H1 (cell line): ENCODE results near the gene FOXM1. TPM values are rescaled to one million over a fixed set of nuclear protein-coding genes. Genes with fewer than 3 reads are reported as not detected.

ENCODE experiments used
- CTCF ChIA-PET: fragments of 300-600 bp; sonication (Branson Sonifier 250); formaldehyde crosslinking; loops from one replicate; lab custom pipeline; 2021; ENCODE audit not compliant: partially characterized antibody; lab: Charles Lee
- POLR2A ChIA-PET: fragments of 300-600 bp; sonication (Branson Sonifier 250); formaldehyde crosslinking; loops from one replicate; lab custom pipeline; 2021; ENCODE audit warnings: inconsistent platforms; ENCODE audit not compliant: partially characterized antibody; lab: Charles Lee
- DNase-seq, 2 experiments: peaks; one replicate each; pipeline versions ENCODE4 v3.0.0 to v3.0.0-alpha.2; 2010 to 2022; ENCODE audit warnings: low spot score in 2 of 2, low read depth in 1 of 2, mixed read lengths in 1 of 2
- FAIRE-seq: peaks from 2 replicates; lab custom pipeline; 2011; peaks lifted over from hg19 to GRCh38; lab: Jason Lieb, UNC
- H2AFZ ChIP-seq: 2 replicates; pipeline ENCODE4 v1.8.1; 2012; ENCODE audit warnings: low read length, inconsistent platforms
- H2AK5ac ChIP-seq: 2 replicates; pipeline ENCODE4 v1.6.1; 2013; ENCODE audit warnings: low read depth, low read length
- H2BK120ac ChIP-seq: replicated peaks from 2 replicates; pipeline ENCODE3; 2013; ENCODE audit warnings: low read depth, low read length, inconsistent platforms
- H2BK12ac ChIP-seq: 2 replicates; pipeline ENCODE4 v1.6.1; 2013; ENCODE audit warnings: low read depth, low read length
- H2BK15ac ChIP-seq: 2 replicates; pipeline ENCODE4 v1.6.1; 2013; ENCODE audit warnings: low read length
- H2BK20ac ChIP-seq: 2 replicates; pipeline ENCODE4 v1.6.1; 2013; ENCODE audit warnings: low read length
- H2BK5ac ChIP-seq: 2 replicates; pipeline ENCODE4 v1.6.1; 2013; ENCODE audit warnings: low read depth, low read length
- H3K14ac ChIP-seq: 2 replicates; pipeline ENCODE4 v1.6.1; 2013; ENCODE audit warnings: inconsistent platforms; ENCODE audit not compliant: insufficient read length
- H3K18ac ChIP-seq: 2 replicates; pipeline ENCODE4 v1.6.1; 2013; ENCODE audit warnings: low read length; ENCODE audit errors: extremely low read depth
- H3K23ac ChIP-seq: 2 replicates; pipeline ENCODE4 v1.6.1; 2013; ENCODE audit warnings: inconsistent platforms; ENCODE audit not compliant: insufficient read length
- H3K23me2 ChIP-seq: 2 replicates; pipeline ENCODE4 v1.6.1; 2013; ENCODE audit warnings: low read depth, low read length
- H3K27ac ChIP-seq: 2 replicates; pipeline ENCODE4 v1.6.1; 2011; ENCODE audit warnings: low read depth, low read length, inconsistent platforms
- H3K27me3 ChIP-seq, 4 experiments: replicated peaks in 1 of 4; 1 replicate in 1 of 4; 2 replicates in 3 of 4; pipeline versions ENCODE4 v1.6.1 to v1.8.1; 2011 to 2013; ENCODE audit warnings: low read length in 3 of 4, mild to moderate bottlenecking in 3 of 4, inconsistent platforms in 2 of 4, mixed read lengths in 2 of 4, moderate library complexity in 1 of 4; ENCODE audit not compliant: control insufficient read depth in 3 of 4, insufficient read depth in 3 of 4; ENCODE audit errors: extremely low read depth in 1 of 4
- H3K36me3 ChIP-seq, 4 experiments: 2 replicates each; pipeline versions ENCODE4 v1.6.1 to v1.8.1; 2011 to 2013; ENCODE audit warnings: mild to moderate bottlenecking in 4 of 4, low read length in 3 of 4, moderate library complexity in 2 of 4, control low read depth in 1 of 4, inconsistent platforms in 1 of 4; ENCODE audit not compliant: insufficient read depth in 4 of 4, control insufficient read depth in 2 of 4
- H3K4ac ChIP-seq: replicated peaks from 2 replicates; pipeline ENCODE3; 2013; ENCODE audit warnings: low read length, low read depth, mixed read lengths, inconsistent platforms; ENCODE audit not compliant: insufficient read length
- H3K4me1 ChIP-seq, 4 experiments: replicated peaks in 1 of 4; 1 replicate in 1 of 4; 2 replicates in 3 of 4; pipeline versions ENCODE4 v1.6.1 to v1.8.1; 2011 to 2013; ENCODE audit warnings: low read length in 3 of 4, inconsistent platforms in 2 of 4, mixed read lengths in 1 of 4; ENCODE audit not compliant: insufficient read depth in 4 of 4, control insufficient read depth in 3 of 4
- H3K4me2 ChIP-seq, 2 experiments: 2 replicates each; pipeline versions ENCODE4 v1.6.1 to v1.8.1; 2011 to 2013; ENCODE audit warnings: low read depth in 2 of 2, low read length in 2 of 2, control low read depth in 1 of 2, inconsistent platforms in 1 of 2, mild to moderate bottlenecking in 1 of 2; ENCODE audit not compliant: insufficient read depth in 1 of 2
- H3K4me3 ChIP-seq, 4 experiments: fragments of 200-600, 300-600 bp in 1 of 4; sonication (generic), shearing (Covaris generic), sonication (Bioruptor Twin) in 1 of 4; 2 replicates each; pipeline versions ENCODE4 v1.5.1 to v1.8.1; 2011 to 2016; ENCODE audit warnings: low read length in 4 of 4, low read depth in 3 of 4, control low read depth in 2 of 4, inconsistent platforms in 2 of 4, mild to moderate bottlenecking in 2 of 4, mixed read lengths in 1 of 4, moderate library complexity in 1 of 4; ENCODE audit not compliant: insufficient read depth in 2 of 4; ENCODE audit errors: extremely low read depth in 1 of 4
- H3K56ac ChIP-seq: replicated peaks from 2 replicates; pipeline ENCODE3; 2013; ENCODE audit warnings: low read depth, mild to moderate bottlenecking, mixed read lengths, low read length, inconsistent platforms; ENCODE audit not compliant: insufficient read length
- H3K79me1 ChIP-seq: 2 replicates; pipeline ENCODE4 v1.6.1; 2013; ENCODE audit warnings: low read depth, low read length, control low read depth
- H3K79me2 ChIP-seq, 2 experiments: 2 replicates each; pipeline versions ENCODE4 v1.6.1 to v1.8.1; 2012 to 2013; ENCODE audit warnings: low read length in 2 of 2, mild to moderate bottlenecking in 2 of 2, inconsistent platforms in 1 of 2; ENCODE audit not compliant: insufficient read depth in 2 of 2, control insufficient read depth in 1 of 2
- H3K9ac ChIP-seq, 4 experiments: replicated peaks in 1 of 4; 1 replicate in 1 of 4; 2 replicates in 3 of 4; pipeline versions ENCODE4 v1.6.1 to v1.8.1; 2011 to 2013; ENCODE audit warnings: low read depth in 3 of 4, low read length in 3 of 4, control low read depth in 2 of 4, mild to moderate bottlenecking in 2 of 4, moderate library complexity in 2 of 4, inconsistent platforms in 1 of 4; ENCODE audit errors: extremely low read depth in 1 of 4
- H3K9me3 ChIP-seq, 2 experiments: 2 replicates each; pipeline versions ENCODE4 v1.6.1 to v1.8.1; 2012 to 2013; ENCODE audit warnings: mild to moderate bottlenecking in 2 of 2, moderate library complexity in 2 of 2, control low read depth in 1 of 2, inconsistent platforms in 1 of 2, low read depth in 1 of 2, low read length in 1 of 2, mixed read lengths in 1 of 2; ENCODE audit not compliant: insufficient read depth in 2 of 2
- H4K20me1 ChIP-seq, 2 experiments: replicated peaks in 1 of 2; 2 replicates each; pipeline versions ENCODE3 to v1.8.1; 2011 to 2013; ENCODE audit warnings: inconsistent platforms in 2 of 2, low read length in 2 of 2, mild to moderate bottlenecking in 1 of 2; ENCODE audit not compliant: insufficient read depth in 2 of 2, control insufficient read depth in 1 of 2
- H4K5ac ChIP-seq: 2 replicates; pipeline ENCODE4 v1.6.1; 2013; ENCODE audit warnings: low read length, low read depth, mixed read lengths, inconsistent platforms; ENCODE audit not compliant: insufficient read length
- H4K8ac ChIP-seq: 2 replicates; pipeline ENCODE4 v1.8.0; 2013; ENCODE audit warnings: mild to moderate bottlenecking, moderate library complexity, low read length, inconsistent platforms; ENCODE audit not compliant: insufficient read depth; ENCODE audit errors: extremely low read depth
- H4K91ac ChIP-seq: replicated peaks from 2 replicates; pipeline ENCODE3; 2013; ENCODE audit warnings: low read length, mixed read lengths, inconsistent platforms; ENCODE audit not compliant: insufficient read length
- CHD1 ChIP-seq: IDR thresholded peaks from 2 replicates; pipeline ENCODE4 v1.6.1; 2012; ENCODE audit warnings: low read depth, low read length, improper control_type of control experiment
- HDAC6 ChIP-seq: IDR thresholded peaks from one replicate; pipeline ENCODE4 v1.7.1; 2012; ENCODE audit warnings: low read depth, mild to moderate bottlenecking, inconsistent platforms, low read length, moderate library complexity
- NRF1 ChIP-seq: IDR thresholded peaks from 2 replicates; pipeline ENCODE4 v1.6.1; 2011; ENCODE audit warnings: mild to moderate bottlenecking, low read depth, low read length, improper control_type of control experiment
- SP2 ChIP-seq: IDR thresholded peaks from 2 replicates; pipeline ENCODE4 v1.6.1; 2012; ENCODE audit warnings: mild to moderate bottlenecking, low read length, inconsistent platforms
- WGBS, 2 experiments: shearing (Covaris generic) in 1 of 2; methylation state at CpG; one replicate each; pipeline versions ENCODE4 v1.1.6 to v1.1.7; 2013 to 2015; ENCODE audit warnings: low lambda C conversion rate in 2 of 2, mixed read lengths in 2 of 2, inconsistent platforms in 1 of 2, low coverage in 1 of 2, missing lambda C conversion rate in 1 of 2; ENCODE audit not compliant: insufficient replicate concordance in 2 of 2, insufficient coverage in 1 of 2, insufficient read length in 1 of 2; ENCODE audit errors: extremely low coverage in 1 of 2, missing lambda C conversion rate in 1 of 2; 5-methylcytosine and 5-hydroxymethylcytosine counted together
- polyA plus RNA-seq, 7 experiments: library from polyadenylated mRNA; depleted of rRNA in 3 of 7; stranded (reverse) in 5 of 7; unstranded in 2 of 7; fragments of >200 nt in 5 of 7; fragments of 200-250 nt in 2 of 7; gene quantifications; 1 replicate in 5 of 7; 2 replicates in 1 of 7; 4 replicates in 1 of 7; pipeline versions ENCODE4 v1.2.1 to v1.2.3, GENCODE V29; 2011 to 2013; ENCODE audit warnings: missing spikeins in 2 of 7, mixed read lengths in 2 of 7
- total RNA-seq: library from RNA; stranded (reverse); fragmentation: NEBNext Ultra II Directional; extraction: Animal tissue kit (Norgen Biotek cat#: 25700); gene quantifications from 2 replicates; pipeline ENCODE4 v1.2.1, GENCODE V29; 2021

Gene FOXM1
- total and polyA plus RNA-seq, 2 of the 8 experiments (the other 6 are each of a cell fraction or from before 2014, with no cell fraction given) = 58.1 to 121 TPM

DNA sequence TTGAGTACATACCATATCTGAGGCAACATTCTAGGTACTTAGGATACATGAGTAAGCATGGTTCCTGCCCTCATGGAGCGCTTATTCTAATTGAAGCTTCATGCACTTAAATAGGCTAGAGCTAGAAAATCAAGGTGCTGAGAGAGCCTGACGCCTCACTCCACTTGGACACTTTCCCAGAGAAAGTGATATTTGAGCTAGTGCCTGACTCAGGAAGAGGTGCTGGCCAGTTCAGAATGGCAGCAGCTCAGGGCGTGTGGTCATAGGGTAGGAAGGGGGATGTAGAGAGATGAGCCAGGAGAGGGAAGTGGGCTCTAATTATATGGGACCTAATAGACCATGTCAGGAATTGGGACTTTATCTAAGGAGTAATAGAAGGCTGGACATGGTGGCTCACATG lies 47.0 kb upstream of the FOXM1 start:
- H2BK12ac ChIP-seq = no peak overlapping the region
- H4K5ac ChIP-seq = no peak overlapping the region
- no peak overlapping the region; the same call in 1 of the 2 replicates for H2BK15ac ChIP-seq
- WGBS, 2 experiments = 86% methylated on average over 3 of the region's 3 CpGs; no CpG with 5 or more reads in 1 of the 2 experiments
- H3K23ac ChIP-seq = no peak overlapping the region
- DNase-seq (no peak), FAIRE-seq (no peak)
- no peak overlapping the region for H3K9ac ChIP-seq
- H3K4ac ChIP-seq = no peak overlapping the region
- peaks cover 0 to 7% (median 2%) of the 10 kb centered on the region in 4 experiments; a peak in 5 of 7 replicates for H3K4me1 ChIP-seq
- ChIA-PET POLR2A (interaction anchor here (0.6 to 1.4 kb wide), 3 partner anchors 9 to 28 kb away, joined by 3 read pairs; no protein-coding TSS in a partner anchor), CTCF (interaction anchor here (0.7 to 3.2 kb wide), 5 partner anchors 10 to 85 kb away, joined by 3 to 15 read pairs (median 4); no protein-coding TSS in a partner anchor)
- H3K79me2 ChIP-seq = no peaks in the 10 kb centered on the region
- H2BK20ac ChIP-seq = no peak overlapping the region
- H3K9me3 ChIP-seq = no peaks in the 10 kb centered on the region
- H3K27ac ChIP-seq = no peak overlapping the region
- no peak overlapping the region for H2AFZ ChIP-seq
- H4K8ac ChIP-seq = no peak overlapping the region
- no peaks in the 10 kb centered on the region for H4K20me1 ChIP-seq
- no peak overlapping the region for H3K56ac ChIP-seq
- H3K27me3 ChIP-seq = no peaks in the 10 kb centered on the region
- H2BK5ac ChIP-seq = 0 out of 2 replicates have a peak overlapping the region, but pooled peaks have one; percentile 22
- no peak overlapping the region for H4K91ac ChIP-seq
- no peak overlapping the region for H3K4me3 ChIP-seq
- H3K36me3 ChIP-seq = peaks cover 0 to 4% (median 0%) of the 10 kb centered on the region in 4 experiments; a peak in 3 of 8 replicates
- H2AK5ac ChIP-seq = no peak overlapping the region
- no peak overlapping the region for H2BK120ac ChIP-seq
- no peaks in the 10 kb centered on the region for H3K23me2 ChIP-seq
- TF ChIP-seq SP2 = no peak
- TF ChIP-seq NRF1 = no peak
- no peak for TF ChIP-seq HDAC6
- TF ChIP-seq CHD1 = no peak
- no peak overlapping the region for H3K4me2 ChIP-seq
- H3K18ac ChIP-seq = no peak overlapping the region
- no peak overlapping the region for H3K14ac ChIP-seq
- no peaks in the 10 kb centered on the region; the same call in 1 of the 2 replicates for H3K79me1 ChIP-seq
